GM21825 (cell line): ENCODE data around the gene MRGPRX3.

Experiments
- ATAC-seq: cut with Tn5 transposase; IDR thresholded peaks from one replicate; pipeline ENCODE4 v1.9.1; 2021; ENCODE audit warnings: mild to moderate bottlenecking, moderate library complexity; ENCODE audit not compliant: unreplicated experiment

The MRGPRX3 gene

GRCh38 chr11:18151581-18151980 is 19.2 kb downstream of the MRGPRX3 start:
- ATAC-seq = no peak

GRCh38 chr11:18168372-18168771 is 36.0 kb downstream of the MRGPRX3 start:
- ATAC-seq = no peak

- peak; percentile 58 for ATAC-seq
Observed at GRCh38 chr11:18171377-18172000, 39.1 kb downstream of the MRGPRX3 start.

GRCh38 chr11:18172666-18173065 is 40.3 kb downstream of the MRGPRX3 start, which contains the start of gene MRGPRX4:
TSS of gene MRGPRX4 (plus strand) at chr11:18172837. CDS start at chr11:18173257, 420 bp downstream.
- no peak for ATAC-seq

GRCh38 chr11:18173225-18173866 is 41.0 kb downstream of the MRGPRX3 start:
- no peak for ATAC-seq
